Medulla oblongata (tissue), 1 donor: ENCODE measurements around the gene VSX2.

ENCODE experiments used
- DNase-seq: peaks from one replicate; pipeline ENCODE4 v3.0.0-alpha.2; 2015; ENCODE audit errors: extremely low spot score

The VSX2 gene

GRCh38 chr14:74221741-74222140 is 17.5 kb upstream of the VSX2 start:
- no peak for DNase-seq

GRCh38 chr14:74223016-74223415 is 16.2 kb upstream of the VSX2 start:
- no peak for DNase-seq

- no peak for DNase-seq
These were observed 7.5 kb upstream of the VSX2 start for GRCh38 chr14:74231784-74232183.

- no peak for DNase-seq
These were observed 4.2 kb upstream of the VSX2 start for GRCh38 chr14:74235017-74235416.

- DNase-seq, result no peak
These were observed 1.8 kb upstream of the VSX2 start for GRCh38 chr14:74237441-74237840.

GRCh38 chr14:74239848-74240793 is 872 bp downstream of the VSX2 start:
- no peak for DNase-seq

GRCh38 chr14:74240794-74241651 is 1.8 kb downstream of the VSX2 start:
- DNase-seq, result no peak

- DNase-seq, result no peak
These were observed 2.4 kb downstream of the VSX2 start for GRCh38 chr14:74241652-74242017.

GRCh38 chr14:74242021-74242779 is 3.0 kb downstream of the VSX2 start:
- no peak for DNase-seq

- DNase-seq, result no peak
These were observed 3.5 kb downstream of the VSX2 start for GRCh38 chr14:74242780-74243042.

GRCh38 chr14:74243051-74243450 is 3.8 kb downstream of the VSX2 start:
- no peak for DNase-seq

GRCh38 chr14:74244115-74244514 is 4.9 kb downstream of the VSX2 start:
- no peak for DNase-seq

GRCh38 chr14:74245292-74245691 is 6.0 kb downstream of the VSX2 start:
- no peak for DNase-seq

GRCh38 chr14:74246542-74246941 is 7.3 kb downstream of the VSX2 start:
- DNase-seq, result no peak

GRCh38 chr14:74248017-74248416 is 8.8 kb downstream of the VSX2 start:
- no peak for DNase-seq

GRCh38 chr14:74249433-74250375 is 10.5 kb downstream of the VSX2 start:
- no peak for DNase-seq

GRCh38 chr14:74255281-74255680 is 16.0 kb downstream of the VSX2 start:
- no peak for DNase-seq

GRCh38 chr14:74257078-74257940 is 18.1 kb downstream of the VSX2 start:
- peak; percentile 57 for DNase-seq

- no peak for DNase-seq
These were observed 18.9 kb downstream of the VSX2 start for GRCh38 chr14:74257941-74258763.

GRCh38 chr14:74258764-74259035 is 19.5 kb downstream of the VSX2 start:
- DNase-seq, result no peak
